ENCODE measurements around the gene CACTIN. TPM values are rescaled to one million over a fixed set of nuclear protein-coding genes. Genes with fewer than 3 reads are reported as not detected.
"Not testable (repeated sequence)": the region's sequence is repeated elsewhere in the genome, so short reads cannot be mapped to it uniquely, and the experiment has no call there.

CACTIN gene
- total RNA-seq, 4 donors from 2014 or later: 21.1 to 46.5 (median 33.6) TPM

GRCh38 chr19:3633559-3633988 is 7.0 kb upstream of the CACTIN start:
- DNase-seq (ENCODE audit: low spot score in 2 of 2): no peak
- TF ChIP-seq POLR2A (IDR thresholded peaks at IDR 0.05): no peak
- TF ChIP-seq CTCF (IDR thresholded peaks at IDR 0.05): no peak
- WGBS, 2 donors: 90 to 92% methylated on average over 14 to 22 of the region's 22 CpGs
- intact Hi-C loops (cut with DNase I; ENCODE audit: low total_unique reads): no loop called here
- no peak overlapping the region for H3K4me3 ChIP-seq (ENCODE audit: low read depth, poor library complexity, severe bottlenecking)

- no peak overlapping the region for H3K4me3 ChIP-seq (ENCODE audit: low read depth, poor library complexity, severe bottlenecking)
- intact Hi-C loops (cut with DNase I; ENCODE audit: low total_unique reads): no loop called here
- WGBS, 2 donors: 89 to 90% methylated on average over 40 to 48 of the region's 50 CpGs
- DNase-seq (ENCODE audit: low spot score in 2 of 2): no peak
- TF ChIP-seq POLR2A (IDR thresholded peaks at IDR 0.05) (no peak), CTCF (IDR thresholded peaks at IDR 0.05) (no peak)
Measured at GRCh38 chr19:3632739-3633558, 6.4 kb upstream of the CACTIN start.

- H3K4me3 ChIP-seq (ENCODE audit: low read depth, poor library complexity, severe bottlenecking): no peak overlapping the region
- intact Hi-C loops (cut with DNase I; ENCODE audit: low total_unique reads): no loop called here
- no peak for DNase-seq (ENCODE audit: low spot score in 2 of 2)
- 82 to 86% methylated on average over 15 to 16 of the region's 16 CpGs for WGBS, 2 donors
- TF ChIP-seq CTCF (IDR thresholded peaks at IDR 0.05) (no peak), POLR2A (IDR thresholded peaks at IDR 0.05) (no peak)
Measured at GRCh38 chr19:3632098-3632497, 5.5 kb upstream of the CACTIN start.

GRCh38 chr19:3631053-3631861 is 4.7 kb upstream of the CACTIN start:
- DNase-seq (ENCODE audit: low spot score in 2 of 2): no peak
- WGBS, 2 donors: 90 to 93% methylated on average over 35 to 43 of the region's 43 CpGs
- TF ChIP-seq CTCF (IDR thresholded peaks at IDR 0.05) (no peak), POLR2A (IDR thresholded peaks at IDR 0.05) (no peak)
- intact Hi-C loops (cut with DNase I; ENCODE audit: low total_unique reads): no loop called here
- no peak overlapping the region for H3K4me3 ChIP-seq (ENCODE audit: low read depth, poor library complexity, severe bottlenecking)

GRCh38 chr19:3628766-3629165 is 2.2 kb upstream of the CACTIN start:
- 58 to 61% methylated on average over 9 of the region's 9 CpGs for WGBS, 2 donors
- DNase-seq (ENCODE audit: low spot score in 2 of 2); intact Hi-C loops (cut with DNase I; ENCODE audit: low total_unique reads); H3K4me3 ChIP-seq (ENCODE audit: low read depth, poor library complexity, severe bottlenecking): not testable (repeated sequence)

GRCh38 chr19:3627351-3627723 is 747 bp upstream of the CACTIN start:
- no peak for DNase-seq (ENCODE audit: low spot score in 2 of 2)
- intact Hi-C loops (cut with DNase I; ENCODE audit: low total_unique reads): no loop called here
- no peak overlapping the region for H3K4me3 ChIP-seq (ENCODE audit: low read depth, poor library complexity, severe bottlenecking)
- 54 to 62% methylated on average over 6 of the region's 7 CpGs for WGBS, 2 donors
- no peak for TF ChIP-seq POLR2A (IDR thresholded peaks at IDR 0.05)
- TF ChIP-seq CTCF (IDR thresholded peaks at IDR 0.05): no peak

All from lower leg skin (tissue), 4 donors.